Measurements from ENCODE around the gene FAM124A. TPM values are rescaled to one million over a fixed set of nuclear protein-coding genes. Genes with fewer than 3 reads are reported as not detected.

Gene FAM124A
- total RNA-seq (2022; extraction: Qiagen RNA extraction; ENCODE audit: low read depth), result 1.8 to 3.0 TPM (median 2.3 TPM) in 5 replicates

GRCh38 chr13:51222037-51222685, at the start of gene FAM124A:
FAM124A (plus strand) TSS chr13:51222398; CDS start chr13:51222502, 104 bp downstream.

Other genes starting within 250 kb of the FAM124A start
- not detected in 5 replicates for gene C13orf42, start 111.1 kb upstream of the FAM124A start, total RNA-seq (2022; extraction: Qiagen RNA extraction; ENCODE audit: low read depth)
- gene SERPINE3, start 117.3 kb downstream of the FAM124A start, total RNA-seq (2022; extraction: Qiagen RNA extraction; ENCODE audit: low read depth), result not detected in 5 replicates
- gene INTS6, start 230.6 kb downstream of the FAM124A start, total RNA-seq (2022; extraction: Qiagen RNA extraction; ENCODE audit: low read depth), result 10.6 to 12.0 TPM (median 11.4 TPM) in 5 replicates